SH-SY5Y (cell line): Measurements from ENCODE around the gene AFF3.

Experiments used
- GATA2 ChIP-seq: IDR thresholded peaks from 2 replicates; pipeline ENCODE4 v1.6.1; 2011; ENCODE audit warnings: mild to moderate bottlenecking, low read depth, low read length
- GATA3 ChIP-seq: IDR thresholded peaks from 2 replicates; pipeline ENCODE4 v1.6.1; 2011; ENCODE audit warnings: low read depth, mild to moderate bottlenecking, low read length, moderate library complexity

The AFF3 gene

DNA sequence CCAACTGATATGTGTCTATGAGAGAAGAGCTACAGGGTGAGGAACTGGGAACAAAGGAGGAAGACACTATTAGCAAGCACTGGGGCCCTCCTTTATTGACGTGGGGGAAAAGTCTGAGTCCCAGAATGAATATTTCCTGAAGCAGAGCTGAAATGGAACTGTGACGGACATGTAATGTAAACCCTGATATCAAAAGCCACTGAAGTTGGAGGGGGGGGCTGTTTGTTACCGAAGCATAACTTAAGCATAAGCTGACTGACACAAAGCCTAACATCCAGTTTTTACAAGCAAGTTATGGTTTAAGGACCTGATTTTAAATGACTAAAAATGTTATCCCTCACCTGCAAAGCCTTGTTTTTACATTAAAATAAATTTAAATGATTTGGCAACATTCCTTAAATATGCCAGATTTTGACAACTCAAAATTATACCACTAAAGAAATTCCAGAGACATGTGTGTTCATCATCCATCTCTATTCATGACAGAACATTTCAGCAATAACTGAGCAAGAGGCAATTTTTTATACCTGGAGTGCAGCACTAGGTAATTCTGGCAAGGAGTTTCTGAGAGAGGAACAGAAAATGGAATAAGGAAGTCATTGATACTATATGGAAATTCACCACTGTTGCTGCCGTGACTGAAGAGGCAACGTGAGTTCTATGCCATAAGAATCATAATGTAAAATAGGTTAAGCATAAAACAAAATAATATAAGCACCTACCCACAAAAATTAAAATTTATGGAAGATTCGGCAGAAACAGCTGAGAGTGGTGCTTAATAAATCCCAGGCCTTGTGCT lies 186.0 kb downstream of the AFF3 start:
- TF ChIP-seq GATA2: no peak
- no peak for TF ChIP-seq GATA3

DNA sequence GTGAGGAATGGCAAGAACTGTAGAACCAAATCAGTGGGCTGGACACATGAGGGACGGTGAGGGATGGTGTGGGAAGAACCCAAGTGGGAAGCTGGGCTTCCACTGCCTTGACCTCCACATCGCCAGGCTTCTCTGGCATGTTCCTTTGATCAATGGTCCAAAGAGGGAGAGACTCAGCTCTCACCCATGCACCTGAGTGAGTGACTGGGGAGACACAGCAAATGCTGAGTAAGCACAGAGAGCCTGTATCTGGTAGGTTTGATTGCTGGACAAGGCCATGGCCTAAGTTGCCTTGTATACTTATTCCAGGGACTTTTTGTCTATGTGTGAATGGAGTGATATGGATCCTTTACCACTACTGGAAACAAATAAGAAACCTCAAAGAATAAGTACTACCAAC lies 188.6 kb downstream of the AFF3 start:
- TF ChIP-seq GATA3 (no peak), GATA2 (no peak)

DNA sequence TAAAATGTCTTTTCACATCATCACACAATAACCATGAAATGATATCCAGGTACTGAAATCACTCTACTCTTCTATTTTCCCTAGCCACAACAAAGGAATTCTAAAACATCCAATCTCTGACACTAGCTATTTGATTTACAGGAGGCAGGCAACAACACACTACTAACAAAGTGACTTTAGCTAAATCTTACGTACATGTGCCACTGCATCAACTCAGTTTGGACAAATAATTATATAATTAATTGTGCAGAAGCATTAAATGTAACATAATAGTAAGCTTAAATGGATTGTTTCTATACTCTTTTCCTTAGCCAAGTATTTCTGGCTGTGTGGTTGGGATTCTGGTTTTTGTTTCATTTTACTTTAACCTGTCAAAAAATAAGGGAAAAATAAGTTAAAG lies 192.4 kb downstream of the AFF3 start:
- no peak for TF ChIP-seq GATA2

DNA sequence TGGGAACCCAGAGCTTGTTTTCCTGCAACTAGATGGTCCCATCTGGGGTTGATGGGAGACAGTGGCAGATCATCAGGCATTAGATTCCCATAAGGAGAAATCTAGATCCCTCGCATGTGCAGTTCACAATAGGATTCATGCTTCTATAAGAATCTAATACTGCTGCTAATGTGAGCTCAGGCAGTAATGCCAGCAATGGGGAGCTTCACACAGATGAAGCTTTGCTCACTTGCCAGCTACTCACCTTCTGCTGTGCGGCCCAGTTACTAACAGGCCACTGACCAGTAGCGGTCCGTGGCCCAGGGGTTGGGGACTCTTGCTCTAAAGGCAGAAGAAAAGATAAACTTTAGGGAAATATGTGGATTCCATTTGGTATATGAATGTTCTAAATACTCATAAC lies 192.9 kb downstream of the AFF3 start:
- no peak for TF ChIP-seq GATA3

DNA sequence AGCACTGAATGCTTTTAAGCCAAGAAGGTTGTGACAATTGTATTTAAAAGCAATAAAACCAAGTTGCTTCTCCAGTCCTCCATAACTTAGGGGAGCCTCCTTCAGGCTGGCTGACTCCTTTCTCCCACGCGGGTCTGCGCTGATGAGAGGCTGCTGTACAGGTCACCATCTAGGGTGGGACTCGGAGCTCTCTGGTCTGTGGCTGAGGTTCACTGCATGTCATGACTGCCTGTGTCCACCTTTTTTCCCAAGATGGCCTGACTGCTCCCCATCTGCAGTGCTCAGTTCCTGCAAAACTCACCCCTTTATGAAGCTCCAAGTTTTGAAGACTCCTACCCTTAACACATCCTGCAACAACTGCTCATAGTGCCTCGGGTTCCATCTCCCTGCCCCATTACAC lies 194.4 kb downstream of the AFF3 start:
- no peak for TF ChIP-seq GATA2
- no peak for TF ChIP-seq GATA3

DNA sequence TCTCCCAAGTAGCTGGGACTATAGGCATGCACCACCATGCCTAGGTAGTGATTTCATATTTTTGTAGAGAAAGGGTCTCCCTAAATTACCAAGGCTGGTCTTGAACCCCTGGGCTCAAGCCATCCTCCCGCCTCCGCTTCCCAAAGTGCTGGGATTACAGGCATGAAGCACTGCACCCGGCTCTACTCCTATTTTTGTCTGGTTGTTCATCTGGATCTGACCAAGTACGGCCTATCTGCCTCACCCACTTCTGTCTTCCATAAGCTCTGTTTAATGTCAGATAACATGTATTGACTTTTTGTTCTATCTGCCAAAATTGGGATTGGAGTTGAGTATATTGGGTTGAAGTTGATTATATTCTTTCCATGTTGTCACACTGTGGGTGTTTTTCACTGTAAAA lies 198.4 kb downstream of the AFF3 start:
- TF ChIP-seq GATA3: no peak
- no peak for TF ChIP-seq GATA2

DNA sequence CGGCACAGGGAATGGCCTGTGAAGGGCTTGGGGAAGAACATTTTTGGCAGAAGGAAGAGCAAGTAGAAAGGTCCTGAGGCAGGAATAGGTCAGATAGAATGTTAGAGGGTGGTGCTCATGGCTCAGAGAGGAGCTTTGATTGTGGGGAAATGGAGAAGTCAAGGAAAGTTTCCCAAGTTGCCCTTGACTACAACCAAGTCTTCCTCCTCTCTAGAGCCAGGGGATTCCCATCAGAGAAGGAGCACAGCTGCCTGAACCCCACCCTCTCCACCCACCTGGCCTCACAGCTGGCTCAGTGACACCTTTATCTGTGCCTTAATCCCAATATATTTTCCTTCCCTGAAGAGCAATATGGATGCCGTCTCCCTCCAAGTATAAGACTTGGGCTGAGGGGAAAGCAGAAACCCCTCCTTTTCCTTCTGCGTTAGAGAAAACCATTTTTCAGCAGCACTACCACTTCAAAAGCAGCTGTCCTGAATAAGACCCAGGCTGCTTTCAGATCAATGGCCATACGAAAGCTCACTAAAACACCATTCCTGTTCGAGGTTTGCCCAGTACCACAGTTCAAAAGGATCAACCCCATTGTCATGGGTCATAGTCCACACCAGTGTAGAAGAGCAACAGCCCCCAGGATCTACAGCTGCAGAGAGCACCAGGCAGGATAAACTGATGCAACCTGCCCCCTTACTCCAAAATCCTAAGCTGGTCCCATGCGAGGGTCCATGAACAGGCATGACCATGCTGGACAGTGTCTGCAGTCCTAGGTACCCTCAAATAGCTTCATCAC lies 199.6 kb downstream of the AFF3 start:
- no peak for TF ChIP-seq GATA3
- TF ChIP-seq GATA2: no peak

DNA sequence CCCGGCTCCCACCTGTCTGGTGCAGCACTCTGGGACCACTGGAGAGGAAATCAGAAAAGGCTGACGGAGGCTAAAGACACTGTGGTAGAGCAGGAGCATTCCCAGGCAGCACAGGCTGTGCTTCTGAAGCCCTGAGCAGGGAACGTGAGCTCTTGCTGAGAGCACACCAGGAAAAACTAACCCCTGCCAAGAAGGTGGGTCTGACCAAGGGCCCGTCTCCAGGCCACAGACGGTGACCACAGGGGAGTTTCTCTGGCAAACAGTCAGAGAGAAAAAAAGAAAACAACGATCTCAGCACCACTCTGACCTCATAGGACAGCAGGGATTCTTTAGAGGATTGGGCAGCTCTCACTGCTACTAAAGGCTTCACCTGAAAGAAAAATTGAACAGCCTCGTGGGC lies 201.4 kb downstream of the AFF3 start:
- TF ChIP-seq GATA3 (no peak), GATA2 (no peak)

DNA sequence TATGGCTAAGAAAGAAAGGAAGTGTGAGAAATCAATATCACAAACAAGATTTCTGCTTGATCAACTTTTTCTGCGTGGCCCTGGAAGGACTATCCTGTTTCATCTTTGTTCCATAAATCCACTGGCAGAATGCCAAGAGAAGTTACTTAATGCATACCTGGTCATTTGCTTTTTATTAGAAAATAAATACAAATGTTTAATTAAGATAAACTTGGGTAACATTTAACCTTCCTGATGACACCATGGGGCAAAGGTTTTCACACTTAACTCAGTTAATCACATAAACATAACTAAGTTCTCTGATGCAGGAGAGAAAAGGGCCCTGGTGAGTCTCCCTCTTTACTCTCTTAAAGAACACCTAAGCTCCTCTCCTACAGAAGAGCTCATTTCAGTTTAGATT lies 203.3 kb downstream of the AFF3 start:
- no peak for TF ChIP-seq GATA3
- TF ChIP-seq GATA2: no peak

DNA sequence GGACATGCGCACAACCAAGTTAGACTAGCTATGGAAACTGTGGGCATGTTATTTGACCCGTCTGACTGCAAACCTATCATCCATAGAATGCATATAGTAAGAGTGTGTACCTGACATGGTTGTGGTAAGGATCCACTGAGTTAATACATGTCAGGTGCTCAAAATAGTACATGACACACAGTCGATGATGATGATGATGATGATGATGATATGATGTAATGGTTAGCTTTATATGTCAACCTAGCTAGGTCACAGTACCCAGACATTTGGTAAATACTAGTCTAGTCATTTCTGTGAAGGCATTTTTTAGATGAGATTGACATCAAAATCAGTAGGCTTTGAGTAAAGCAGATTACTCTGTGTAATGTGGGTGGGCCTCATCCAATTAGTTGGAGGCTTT lies 204.1 kb downstream of the AFF3 start:
- TF ChIP-seq GATA2 (no peak), GATA3 (no peak)

DNA sequence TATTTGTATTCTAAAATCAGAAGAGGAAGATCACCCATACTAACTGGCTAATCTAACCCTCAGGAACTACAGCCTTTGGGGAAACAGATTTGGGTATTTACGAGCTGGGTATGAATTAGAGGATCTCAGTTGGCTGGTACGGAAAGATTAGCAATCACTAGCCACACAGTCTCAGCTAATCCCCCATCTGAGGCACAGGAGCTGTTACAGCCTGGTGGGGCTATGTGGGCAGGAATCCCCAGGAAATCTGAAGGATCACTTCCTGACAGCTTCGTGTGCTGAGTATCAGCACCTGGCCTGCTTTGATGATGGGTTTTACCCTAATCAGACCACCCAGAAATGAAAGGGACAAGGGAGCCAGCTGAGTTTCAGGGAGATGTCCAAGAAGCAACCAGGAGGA lies 206.3 kb downstream of the AFF3 start:
- TF ChIP-seq GATA2 (no peak), GATA3 (no peak)

DNA sequence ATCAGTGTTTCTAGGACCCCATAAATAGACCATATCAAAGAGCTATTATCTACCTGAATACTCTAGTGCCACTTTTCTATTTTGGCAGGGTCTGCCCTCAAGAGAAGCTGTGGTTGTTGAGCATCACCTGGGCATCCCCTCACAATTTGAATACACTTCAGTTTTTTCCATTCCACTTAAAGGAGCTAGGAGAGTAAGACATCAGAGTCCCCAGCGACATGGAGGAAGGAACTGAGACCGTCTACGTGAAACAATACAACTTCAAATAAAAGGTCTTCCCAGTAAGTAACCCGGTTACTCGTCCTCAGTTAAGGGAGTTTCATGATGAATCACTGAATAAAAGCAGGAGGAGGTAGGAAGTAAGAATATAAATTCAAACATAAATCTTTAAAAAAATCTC lies 206.7 kb downstream of the AFF3 start:
- TF ChIP-seq GATA2: no peak
- no peak for TF ChIP-seq GATA3

DNA sequence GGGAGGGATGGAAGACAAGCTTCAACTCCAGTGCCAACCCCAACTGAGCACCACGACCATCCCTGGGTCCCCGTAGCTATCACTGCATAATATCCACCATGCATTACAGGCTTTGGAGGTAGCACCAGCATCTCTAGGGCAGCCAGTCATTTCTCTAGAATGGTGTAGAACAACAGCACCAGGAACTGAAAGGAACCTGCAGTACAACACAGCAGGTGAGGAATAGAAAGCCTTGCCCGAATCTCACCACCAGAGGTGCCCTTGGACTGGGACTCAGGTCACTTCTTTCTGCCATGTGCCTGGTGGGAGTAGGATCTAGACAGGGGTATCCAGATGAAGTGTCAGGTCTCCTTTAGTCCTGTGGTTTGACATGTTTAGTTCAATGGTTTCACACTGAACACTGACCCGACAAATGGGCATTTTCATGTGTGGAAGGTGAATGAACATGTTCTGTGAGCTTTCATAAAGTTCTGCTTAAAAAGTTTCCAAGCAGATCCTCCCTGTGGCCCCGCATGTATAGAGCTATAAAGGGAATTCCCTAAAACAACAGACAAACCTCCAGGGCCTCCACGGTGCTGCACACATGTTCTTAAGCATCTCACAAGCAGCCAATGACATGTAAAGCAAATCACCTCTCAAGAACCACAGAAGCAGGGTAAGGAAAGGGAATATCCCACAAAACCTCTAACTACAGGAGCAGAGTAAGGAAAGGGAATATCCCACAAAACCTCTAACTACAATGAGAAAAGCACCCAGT lies 208.3 kb downstream of the AFF3 start:
- TF ChIP-seq GATA3 (no peak), GATA2 (no peak)

DNA sequence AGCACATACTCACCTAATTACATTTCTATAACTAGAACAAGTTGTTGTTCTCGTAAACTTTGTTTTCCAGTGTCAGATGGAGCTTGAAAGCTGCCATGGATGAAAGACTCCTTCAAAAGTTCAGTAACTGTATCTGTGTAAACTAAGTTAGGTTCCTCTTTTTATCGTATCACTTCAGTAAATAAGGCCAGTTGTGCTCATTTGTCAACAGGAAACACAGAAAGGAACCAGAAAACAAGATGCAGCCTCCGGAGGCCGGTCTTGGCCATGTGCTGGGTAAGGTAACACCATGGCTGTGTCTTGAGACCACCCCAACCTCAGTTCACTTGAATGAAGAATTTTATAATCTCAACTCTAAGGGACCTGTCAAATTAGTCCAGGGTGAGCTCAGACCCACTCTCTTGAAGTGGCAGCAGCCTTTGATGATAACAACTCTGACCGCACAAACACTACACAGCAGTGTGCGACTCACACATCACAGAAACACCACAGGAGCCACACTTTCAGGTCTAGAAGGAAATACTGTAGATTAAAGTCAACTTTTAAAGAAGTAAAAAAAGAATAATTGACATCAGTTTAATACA lies 213.8 kb downstream of the AFF3 start:
- no peak for TF ChIP-seq GATA3
- no peak for TF ChIP-seq GATA2

DNA sequence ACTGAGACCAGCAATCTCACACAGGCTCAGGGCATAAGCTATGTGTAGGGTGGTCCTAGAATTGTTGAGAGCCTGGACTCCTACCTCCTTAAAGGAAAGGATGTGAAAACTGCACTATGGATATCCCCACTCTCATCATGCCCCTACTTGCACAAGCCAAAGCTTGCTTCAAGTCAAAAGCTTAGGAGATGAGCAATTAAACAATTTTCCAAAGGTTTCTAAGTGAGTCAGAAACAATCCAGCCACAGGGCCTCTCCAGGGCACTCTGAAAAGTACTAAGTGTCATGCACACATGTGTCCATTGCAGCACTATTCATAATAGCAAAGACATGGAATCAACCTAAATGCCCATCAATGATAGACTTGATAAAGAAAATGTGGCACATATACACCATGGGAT lies 215.4 kb downstream of the AFF3 start:
- TF ChIP-seq GATA2: no peak
- TF ChIP-seq GATA3: no peak
